A673 (cell line): ENCODE results near the gene CDH18.

Experiments used
- EZH2 ChIP-seq: fragments of 200-600 bp; sonication (generic); IDR thresholded peaks from 2 replicates; pipeline ENCODE4 v1.6.1; 2017; ENCODE audit warnings: borderline replicate concordance, low read depth, mild to moderate bottlenecking, mixed read lengths, antibody characterized with exemption, low read length; ENCODE audit not compliant: poor library complexity, severe bottlenecking
- TF ChIP-seq, protein P1 (sequence below): fragments of 300-800, 200-600 bp; sonication (generic); conservative IDR thresholded peaks from 2 replicates; pipeline ENCODE4 v1.5.1; 2017; ENCODE audit warnings: low read depth, mild to moderate bottlenecking, antibody characterized with exemption, low read length, moderate library complexity, mixed read lengths

GRCh38 chr5:19694949-19695611, 292.9 kb downstream of the CDH18 start:
- TF ChIP-seq, protein P1, sequence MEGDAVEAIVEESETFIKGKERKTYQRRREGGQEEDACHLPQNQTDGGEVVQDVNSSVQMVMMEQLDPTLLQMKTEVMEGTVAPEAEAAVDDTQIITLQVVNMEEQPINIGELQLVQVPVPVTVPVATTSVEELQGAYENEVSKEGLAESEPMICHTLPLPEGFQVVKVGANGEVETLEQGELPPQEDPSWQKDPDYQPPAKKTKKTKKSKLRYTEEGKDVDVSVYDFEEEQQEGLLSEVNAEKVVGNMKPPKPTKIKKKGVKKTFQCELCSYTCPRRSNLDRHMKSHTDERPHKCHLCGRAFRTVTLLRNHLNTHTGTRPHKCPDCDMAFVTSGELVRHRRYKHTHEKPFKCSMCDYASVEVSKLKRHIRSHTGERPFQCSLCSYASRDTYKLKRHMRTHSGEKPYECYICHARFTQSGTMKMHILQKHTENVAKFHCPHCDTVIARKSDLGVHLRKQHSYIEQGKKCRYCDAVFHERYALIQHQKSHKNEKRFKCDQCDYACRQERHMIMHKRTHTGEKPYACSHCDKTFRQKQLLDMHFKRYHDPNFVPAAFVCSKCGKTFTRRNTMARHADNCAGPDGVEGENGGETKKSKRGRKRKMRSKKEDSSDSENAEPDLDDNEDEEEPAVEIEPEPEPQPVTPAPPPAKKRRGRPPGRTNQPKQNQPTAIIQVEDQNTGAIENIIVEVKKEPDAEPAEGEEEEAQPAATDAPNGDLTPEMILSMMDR = no peak
- TF ChIP-seq EZH2 = no peak
